K562 (cell line): ENCODE results near the gene SOCS2. TPM values are rescaled to one million over a fixed set of nuclear protein-coding genes. Genes with fewer than 3 reads are reported as not detected.

Experiments
- CREB1 ChIP-seq, 2 experiments: sonication (generic) in 1 of 2; formaldehyde crosslinking in 1 of 2; IDR thresholded peaks; 2 replicates each; pipeline versions ENCODE4 v1.6.1 to v1.8.0; 2012 to 2022; ENCODE audit warnings: inconsistent platforms in 1 of 2, mild to moderate bottlenecking in 1 of 2, missing genetic modification reagents in 1 of 2, moderate library complexity in 1 of 2
- E2F4 ChIP-seq: sonication (generic); formaldehyde crosslinking; IDR thresholded peaks from 2 replicates; pipeline ENCODE4 v1.8.0; 2022; ENCODE audit warnings: mild to moderate bottlenecking, low read depth, missing genetic modification reagents
- FOXA3 ChIP-seq, 2 experiments: fragments of 450-650 bp in 1 of 2; sonication (generic) in 1 of 2; formaldehyde crosslinking; IDR thresholded peaks in 1 of 2; conservative IDR thresholded peaks in 1 of 2; 2 replicates each; pipeline versions ENCODE4 v1.4.0 to v1.8.0; 2020 to 2022; ENCODE audit warnings: mild to moderate bottlenecking in 2 of 2, missing genetic modification reagents in 1 of 2
- GMEB1 ChIP-seq: fragments of 250-450 bp; sonication (Bioruptor Pico); IDR thresholded peaks from 2 replicates; pipeline ENCODE4 v1.4.0; 2020; ENCODE audit warnings: mild to moderate bottlenecking
- HNRNPL ChIP-seq: fragments of 200-400 bp; formaldehyde crosslinking; IDR thresholded peaks from 2 replicates; pipeline ENCODE4 v1.6.1; 2017; ENCODE audit warnings: low read depth, mild to moderate bottlenecking, low read length
- KLF6 ChIP-seq: fragments of 250-450 bp; sonication (Bioruptor Pico); IDR thresholded peaks from 2 replicates; pipeline ENCODE4 v1.4.0; 2020; ENCODE audit warnings: mild to moderate bottlenecking, moderate library complexity, borderline replicate concordance
- NCOA6 ChIP-seq: fragments of 450-650 bp; IDR thresholded peaks from 2 replicates; pipeline ENCODE4 v1.6.1; 2017; ENCODE audit warnings: mild to moderate bottlenecking
- NRF1 ChIP-seq, 2 experiments: fragments of 450-650 bp; IDR thresholded peaks in 1 of 2; conservative IDR thresholded peaks in 1 of 2; 2 replicates each; pipeline ENCODE4 v1.6.1; 2014; ENCODE audit warnings: mild to moderate bottlenecking in 2 of 2
- POLR2A ChIP-seq: fragments of 450-650 bp; conservative IDR thresholded peaks from 2 replicates; pipeline ENCODE4 v1.6.1; 2016
- RBM22 ChIP-seq: fragments of 200-400 bp; formaldehyde crosslinking; IDR thresholded peaks from 2 replicates; pipeline ENCODE4 v1.6.1; 2018; ENCODE audit warnings: low read length, low read depth; ENCODE audit not compliant: poor library complexity, severe bottlenecking
- RFX1 ChIP-seq: fragments of 450-650 bp; IDR thresholded peaks from 2 replicates; pipeline ENCODE4 v1.6.1; 2016; ENCODE audit warnings: mild to moderate bottlenecking, moderate library complexity
- SIN3B ChIP-seq: fragments of 450-650 bp; IDR thresholded peaks from 2 replicates; pipeline ENCODE4 v1.6.1; 2017; ENCODE audit warnings: low read depth, mild to moderate bottlenecking, moderate library complexity
- SMARCB1 ChIP-seq: IDR thresholded peaks from 2 replicates; pipeline ENCODE4 v1.6.1; 2011; ENCODE audit warnings: improper control_type of control experiment, low read depth; ENCODE audit not compliant: insufficient read length
- TAF9B ChIP-seq: fragments of 450-650 bp; IDR thresholded peaks from 2 replicates; pipeline ENCODE4 v1.6.1; 2018; ENCODE audit warnings: mild to moderate bottlenecking; ENCODE audit not compliant: partially characterized antibody
- TFAP4 ChIP-seq: sonication (generic); formaldehyde crosslinking; IDR thresholded peaks from 2 replicates; pipeline ENCODE4 v1.8.0; 2022; ENCODE audit warnings: missing genetic modification reagents, mild to moderate bottlenecking, moderate library complexity, borderline replicate concordance
- TSHZ1 ChIP-seq: fragments of 250-450 bp; sonication (Bioruptor Pico); IDR thresholded peaks from 2 replicates; pipeline ENCODE4 v1.4.0; 2020; ENCODE audit warnings: mild to moderate bottlenecking, moderate library complexity
- ZNF740 ChIP-seq, 3 experiments: fragments of 200-800 bp in 1 of 3; sonication (Bioruptor generic) in 1 of 3; sonication (generic) in 1 of 3; formaldehyde crosslinking in 1 of 3; IDR thresholded peaks; 2 replicates each; pipeline versions ENCODE4 v1.6.1 to v1.8.0; 2016 to 2022; ENCODE audit warnings: mild to moderate bottlenecking in 2 of 3, missing compliant biosample characterization in 2 of 3, missing genetic modification characterization in 2 of 3, missing genetic modification reagents in 1 of 3
- polyA plus RNA-seq, 8 experiments: library from polyadenylated mRNA; depleted of rRNA in 4 of 8; stranded (reverse) in 5 of 8; unstranded in 3 of 8; fragments of >200 nt; fragmentation: Nextera tagmentation in 2 of 8; fragmentation: Illumina TruSeq in 1 of 8; extraction: Ambion mirVana in 2 of 8; extraction: Trizol in 1 of 8; gene quantifications; 2 replicates each; pipeline versions ENCODE4 v1.2.1 to v1.2.3, GENCODE V29; 2011 to 2014; ENCODE audit warnings: inconsistent platforms in 1 of 8, missing spikeins in 1 of 8
- total RNA-seq, 7 experiments: library from RNA; depleted of rRNA in 6 of 7; stranded (reverse); fragments of >200 nt in 6 of 7; fragmentation: Illumina TruSeq in 2 of 7; extraction: Trizol in 2 of 7; gene quantifications; 2 replicates each; pipeline versions ENCODE4 v1.2.1 to v1.2.3, GENCODE V29; 2011 to 2021; ENCODE audit warnings: low replicate concordance in 1 of 7

The SOCS2 gene
- total and polyA plus RNA-seq, 9 of the 15 experiments (the other 6 are each of a cell fraction or from before 2014, with no cell fraction given), result 37.0 to 162 (median 98.7) TPM

- TF ChIP-seq TFAP4 (CRISPR knock-in tag) (peak; percentile 92), TAF9B (peak; percentile 90), KLF6 (no peak), RBM22 (peak; percentile 64), ZNF740 (CRISPR knock-in tag; IDR thresholded peaks at IDR 0.05) (peak; percentile 26; the same call in 1 of the 2 replicates), ZNF740 (tag; IDR thresholded peaks at IDR 0.05) (no peak), CREB1 (IDR thresholded peaks at IDR 0.05) (peak; percentile 54), CREB1 (CRISPR knock-in tag; IDR thresholded peaks at IDR 0.05) (peak; percentile 21; the same call in 1 of the 2 replicates), HNRNPL (peak; percentile 87), SIN3B (0 out of 2 replicates have a peak, but pooled peaks have one; percentile 7), TSHZ1 (CRISPR knock-in tag) (0 out of 2 replicates have a peak, but pooled peaks have one; percentile 7), NRF1 (conservative IDR thresholded peaks at IDR 0.05 in 1 of 2, IDR thresholded peaks at IDR 0.05 in 1 of 2) (peak; percentile 77 to 80), NCOA6 (peak; percentile 93), GMEB1 (CRISPR knock-in tag) (peak; percentile 12; the same call in 1 of the 2 replicates), FOXA3 (CRISPR knock-in tag; conservative IDR thresholded peaks at IDR 0.05 in 1 of 2, IDR thresholded peaks at IDR 0.05 in 1 of 2) (peak in 1 of 2 experiments; percentile 59; a peak in 1 of 4 replicates), E2F4 (CRISPR knock-in tag) (peak; percentile 50; the same call in 1 of the 2 replicates), POLR2A (peak; percentile 83), SMARCB1 (no peak), RFX1 (no peak)
Measured at GRCh38 chr12:93570552-93571364, 1.7 kb upstream of the SOCS2 start (continued).
